ENCODE results near the gene TRPV6. TPM values are rescaled to one million over a fixed set of nuclear protein-coding genes. Genes with fewer than 3 reads are reported as not detected.

The TRPV6 gene
- total RNA-seq, 6 donors from 2014 or later, result 0.23 to 1.5 (median 0.68) TPM

GRCh38 chr7:142908921-142909890 is 23.7 kb upstream of the TRPV6 start:
- Histone ChIP-seq H3K4me3 (no peak overlapping the region), H3K4me1 (peaks cover 0 to 4% (median 0%) of the 10 kb centered on the region in 4 donors), H3K27ac (peak overlapping the region in 1 of 4 donors; percentile 6), H3K9me3 (peaks cover 0 to 6% (median 5%) of the 10 kb centered on the region in 4 donors), H3K36me3 (no peaks in the 10 kb centered on the region), H3K27me3 (no peaks in the 10 kb centered on the region)
- TF ChIP-seq POLR2AphosphoS5 (IDR thresholded peaks at IDR 0.05) (no peak), POLR2A (IDR thresholded peaks at IDR 0.05) (no peak), EP300 (IDR thresholded peaks at IDR 0.05) (no peak), CTCF (IDR thresholded peaks at IDR 0.05) (peak in 2 of 6 experiments; percentile 12 to 23)
- ATAC-seq (ENCODE audit: low FRiP score in 2 of 2) (peak in 1 of 2 donors; percentile 78), DNase-seq (peak in 1 of 2 donors; percentile 57)
- WGBS, 2 donors, result 66 to 71% methylated on average over 21 of the region's 21 CpGs

GRCh38 chr7:142908290-142908689 is 22.7 kb upstream of the TRPV6 start:
- DNase-seq, result no peak
- H3K27ac ChIP-seq, result no peak overlapping the region
- WGBS, 2 donors, result 82 to 89% methylated on average over 11 of the region's 11 CpGs
- H3K4me1 ChIP-seq, result peaks cover 0 to 4% (median 0%) of the 10 kb centered on the region in 4 donors
- H3K4me3 ChIP-seq, result no peak overlapping the region
- no peaks in the 10 kb centered on the region for H3K27me3 ChIP-seq
- ATAC-seq (ENCODE audit: low FRiP score in 2 of 2), result no peak
- peaks cover 0 to 8% (median 5%) of the 10 kb centered on the region in 4 donors for H3K9me3 ChIP-seq
- H3K36me3 ChIP-seq, result no peaks in the 10 kb centered on the region
- TF ChIP-seq CTCF (IDR thresholded peaks at IDR 0.05) (no peak), POLR2AphosphoS5 (IDR thresholded peaks at IDR 0.05) (no peak), POLR2A (IDR thresholded peaks at IDR 0.05) (no peak), EP300 (IDR thresholded peaks at IDR 0.05) (no peak)

GRCh38 chr7:142906643-142907042 is 21.1 kb upstream of the TRPV6 start:
- Histone ChIP-seq H3K4me3 (no peak overlapping the region), H3K4me1 (peaks cover 0 to 4% (median 0%) of the 10 kb centered on the region in 4 donors), H3K36me3 (no peaks in the 10 kb centered on the region), H3K9me3 (peaks cover 0 to 8% (median 5%) of the 10 kb centered on the region in 4 donors), H3K27me3 (no peaks in the 10 kb centered on the region), H3K27ac (no peak overlapping the region)
- DNase-seq, result no peak
- TF ChIP-seq POLR2A (IDR thresholded peaks at IDR 0.05) (no peak), EP300 (IDR thresholded peaks at IDR 0.05) (no peak), POLR2AphosphoS5 (IDR thresholded peaks at IDR 0.05) (no peak)
- WGBS, 2 donors, result 84 to 87% methylated on average over 2 of the region's 2 CpGs
- no peak for ATAC-seq (ENCODE audit: low FRiP score in 2 of 2)

- TF ChIP-seq POLR2AphosphoS5 (IDR thresholded peaks at IDR 0.05), result no peak
- TF ChIP-seq CTCF (IDR thresholded peaks at IDR 0.05), result no peak
- TF ChIP-seq EP300 (IDR thresholded peaks at IDR 0.05), result no peak
- no peak for TF ChIP-seq POLR2A (IDR thresholded peaks at IDR 0.05)
- no peak overlapping the region for H3K4me3 ChIP-seq
- 85 to 89% methylated on average over 2 of the region's 2 CpGs for WGBS, 2 donors
- H3K9me3 ChIP-seq, result peaks cover 0 to 8% (median 5%) of the 10 kb centered on the region in 4 donors
- H3K4me1 ChIP-seq, result peaks cover 0 to 4% (median 0%) of the 10 kb centered on the region in 4 donors
- DNase-seq (no peak), ATAC-seq (ENCODE audit: low FRiP score in 2 of 2) (no peak)
- no peaks in the 10 kb centered on the region for H3K27me3 ChIP-seq
- H3K27ac ChIP-seq, result no peak overlapping the region
- H3K36me3 ChIP-seq, result no peaks in the 10 kb centered on the region
Observed at GRCh38 chr7:142905759-142906158, 20.2 kb upstream of the TRPV6 start.

- Histone ChIP-seq H3K27me3 (no peaks in the 10 kb centered on the region), H3K4me1 (no peaks in the 10 kb centered on the region), H3K4me3 (no peak overlapping the region), H3K27ac (no peak overlapping the region), H3K9me3 (peaks cover 0 to 8% (median 5%) of the 10 kb centered on the region in 4 donors), H3K36me3 (no peaks in the 10 kb centered on the region)
- ATAC-seq (ENCODE audit: low FRiP score in 2 of 2), result no peak
- DNase-seq, result no peak
- TF ChIP-seq EP300 (IDR thresholded peaks at IDR 0.05), result no peak
- no peak for TF ChIP-seq POLR2A (IDR thresholded peaks at IDR 0.05)
- no peak for TF ChIP-seq POLR2AphosphoS5 (IDR thresholded peaks at IDR 0.05)
- no peak for TF ChIP-seq CTCF (IDR thresholded peaks at IDR 0.05)
Observed at GRCh38 chr7:142904128-142904527, 18.6 kb upstream of the TRPV6 start.
